GM12878 (cell line): ENCODE data around the gene VGF. TPM values are rescaled to one million over a fixed set of nuclear protein-coding genes. Genes with fewer than 3 reads are reported as not detected.

Experiments used
- ATAC-seq: fragments of 200-7000 bp; cut with Tn5 transposase; 3 replicates; pipeline ENCODE4 v1.9.1; 2020; ENCODE audit warnings: mild to moderate bottlenecking, moderate library complexity
- BruUV-seq: library from RNA; stranded (reverse); fragments of 400-500 nt; replicated peaks from 2 replicates; lab custom pipeline; 2021; lab: Mats Ljungman, UMichigan
- CTCF ChIA-PET: fragments of 300-600 bp; sonication (Branson Sonifier 250); formaldehyde crosslinking; extraction: SDS; loops from one replicate; lab custom pipeline; 2021; ENCODE audit warnings: inconsistent platforms; lab: Yijun Ruan, JAX
- POLR2A ChIA-PET: fragments of 350-600 bp; formaldehyde crosslinking; extraction: SDS; loops from one replicate; lab custom pipeline; 2021; ENCODE audit warnings: inconsistent platforms; lab: Charles Lee
- RAD21 ChIA-PET: fragments of 300-600 bp; sonication (Branson Sonifier 250); formaldehyde crosslinking; loops from one replicate; lab custom pipeline; 2023; ENCODE audit warnings: antibody characterized with exemption; ENCODE audit not compliant: unreplicated experiment; lab: Charles Lee
- SMC1A ChIA-PET: fragments of 300-600 bp; sonication (Branson Sonifier 250); formaldehyde crosslinking; loops from one replicate; lab custom pipeline; 2023; ENCODE audit not compliant: unreplicated experiment, uncharacterized antibody; lab: Charles Lee
- DNase-seq: peaks from one replicate; pipeline ENCODE4 v3.0.0-alpha.2; 2011; ENCODE audit warnings: low read depth, low spot score
- FAIRE-seq: peaks from 3 replicates; lab custom pipeline; 2011; peaks lifted over from hg19 to GRCh38; lab: Jason Lieb, UNC
- H2AFZ ChIP-seq: 2 replicates; pipeline ENCODE4 v1.6.0; 2011; ENCODE audit warnings: low read depth, low read length, control low read depth; ENCODE audit not compliant: control insufficient read depth
- H3K27ac ChIP-seq: 2 replicates; pipeline ENCODE4 v1.5.1; 2011; ENCODE audit warnings: control low read depth; ENCODE audit not compliant: control insufficient read depth, insufficient read depth
- H3K27me3 ChIP-seq, 2 experiments: replicated peaks in 1 of 2; 2 replicates each; pipeline versions ENCODE4 v1.6.0 to v1.6.1; 2011; ENCODE audit warnings: low read length in 1 of 2; ENCODE audit not compliant: control insufficient read depth in 2 of 2, insufficient read depth in 2 of 2
- H3K36me3 ChIP-seq, 2 experiments: 2 replicates each; pipeline ENCODE4 v1.5.1; 2011; ENCODE audit warnings: low read length in 1 of 2; ENCODE audit not compliant: control insufficient read depth in 2 of 2, insufficient read depth in 2 of 2
- H3K4me1 ChIP-seq: 2 replicates; pipeline ENCODE4 v1.6.1; 2011; ENCODE audit warnings: mild to moderate bottlenecking, low read length, moderate library complexity, mixed read lengths; ENCODE audit not compliant: control insufficient read depth, insufficient read depth
- H3K4me2 ChIP-seq: 2 replicates; pipeline ENCODE4 v1.6.0; 2011; ENCODE audit warnings: control low read depth; ENCODE audit not compliant: control insufficient read depth, insufficient read depth
- H3K4me3 ChIP-seq: fragments of 200-600 bp; sonication (generic); 2 replicates; pipeline ENCODE4 v1.5.1; 2016
- H3K79me2 ChIP-seq: 2 replicates; pipeline ENCODE4 v1.6.0; 2011; ENCODE audit warnings: low read length; ENCODE audit not compliant: control insufficient read depth, insufficient read depth
- H3K9ac ChIP-seq: 2 replicates; pipeline ENCODE4 v1.8.0; 2011; ENCODE audit warnings: low read length, control low read depth, mixed read lengths; ENCODE audit not compliant: control insufficient read depth, insufficient read depth
- H3K9me3 ChIP-seq: replicated peaks from 3 replicates; pipeline ENCODE4 v1.5.1; 2011; ENCODE audit warnings: mild to moderate bottlenecking, low read length; ENCODE audit not compliant: control insufficient read depth, insufficient read depth
- H4K20me1 ChIP-seq: 2 replicates; pipeline ENCODE4 v1.6.0; 2011; ENCODE audit not compliant: control insufficient read depth, insufficient read depth
- ZNF687 ChIP-seq: fragments of 450-650 bp; IDR thresholded peaks from 2 replicates; pipeline ENCODE4 v1.6.1; 2017; ENCODE audit warnings: mild to moderate bottlenecking, moderate library complexity
- WGBS: methylation state at CpG from one replicate; pipeline ENCODE4 v1.1.6; 2016; ENCODE audit warnings: low lambda C conversion rate; ENCODE audit not compliant: insufficient replicate concordance, insufficient coverage; ENCODE audit errors: missing lambda C conversion rate; 5-methylcytosine and 5-hydroxymethylcytosine counted together
- in situ Hi-C: fragments of 300-500 bp; cut with MboI; formaldehyde crosslinking; loops from 9 replicates; pipeline ENCODE4 v1.14.3; 2018; ENCODE audit warnings: mixed read lengths
- intact Hi-C: fragments of 100-400 bp; cut with micrococcal nuclease; formaldehyde crosslinking; loops from one replicate; pipeline ENCODE4 v1.14.2; 2022; ENCODE audit not compliant: unreplicated experiment
- polyA plus RNA-seq, 11 experiments: library from polyadenylated mRNA; depleted of rRNA in 4 of 11; unstranded in 6 of 11; stranded (reverse) in 5 of 11; fragments of >200 nt; fragmentation: Nextera tagmentation in 4 of 11; fragmentation: Illumina TruSeq in 1 of 11; extraction: Ambion mirVana in 4 of 11; extraction: Trizol in 1 of 11; gene quantifications; 1 replicate in 1 of 11; 2 replicates in 10 of 11; pipeline versions ENCODE4 v1.2.1 to v1.2.3, GENCODE V29; 2011 to 2016; ENCODE audit warnings: inconsistent platforms in 2 of 11, missing spikeins in 2 of 11, low read depth in 1 of 11
- total RNA-seq, 4 experiments: library from RNA; depleted of rRNA in 3 of 4; stranded (reverse); fragments of >200 nt in 3 of 4; fragmentation: Illumina TruSeq in 1 of 4; extraction: Trizol in 1 of 4; gene quantifications; 2 replicates each; pipeline versions ENCODE4 v1.2.1 to v1.2.3, GENCODE V29; 2013 to 2021

VGF gene
- total and polyA plus RNA-seq, 10 of the 15 experiments (the other 5 are each of a cell fraction or from before 2014, with no cell fraction given), result 0.09 to 0.25 (median 0.17) TPM; not detected in 6

GRCh38 chr7:101151908-101152651 lies 13.3 kb downstream of the VGF start:
- ATAC-seq, result no peak
- no peak overlapping the region for H3K9ac ChIP-seq
- CTCF ChIA-PET, result interaction anchor here (0.7 to 7.8 kb wide), 6 partner anchors 8 to 131 kb away, joined by 3 to 112 read pairs (median 6); partner anchors contain the start of gene FIS1
- no peak for TF ChIP-seq ZNF687
- intact Hi-C loops, result no loop called here
- no TSS peak for BruUV-seq
- H3K79me2 ChIP-seq, result peaks cover 9% of the 10 kb centered on the region
- no peak for FAIRE-seq
- peaks cover under 1% of the 10 kb centered on the region in 2 experiments; a peak in 2 of 4 replicates for H3K36me3 ChIP-seq
- no peak overlapping the region for H3K4me3 ChIP-seq
- no peak overlapping the region for H3K4me2 ChIP-seq
- H3K27me3 ChIP-seq, result no peaks in the 10 kb centered on the region; a peak in 1 of 4 replicates
- POLR2A ChIA-PET, result interaction anchor here (0.5 to 0.6 kb wide), 2 partner anchors 9 to 31 kb away, joined by 4 to 5 read pairs; no protein-coding TSS in a partner anchor
- no peak overlapping the region for H2AFZ ChIP-seq
- H3K27ac ChIP-seq, result no peak overlapping the region
- no peaks in the 10 kb centered on the region for H4K20me1 ChIP-seq
- no peak for DNase-seq
- WGBS, result 16% methylated on average over 2 of the region's 2 CpGs
- peaks cover 3% of the 10 kb centered on the region; the same call in 1 of the 2 replicates for H3K4me1 ChIP-seq
- H3K9me3 ChIP-seq, result no peaks in the 10 kb centered on the region
- in situ Hi-C loops, result no loop called here
- RAD21 ChIA-PET, result interaction anchor here (1.0 to 3.8 kb wide), 2 partner anchors 8 to 131 kb away, joined by 3 to 18 read pairs; no protein-coding TSS in a partner anchor
- SMC1A ChIA-PET, result interaction anchor here (0.6 to 1.5 kb wide), 7 partner anchors 8 to 251 kb away, joined by 3 to 8 read pairs (median 3); no protein-coding TSS in a partner anchor
